Measurements from ENCODE around the gene SLC6A13.

- 0 out of 2 replicates have a peak, but pooled peaks have one; percentile 20 for TF ChIP-seq ATF3 (IDR thresholded peaks at IDR 0.05; ENCODE audit: insufficient read depth, low read depth, low read length)
- no peak for TF ChIP-seq HDAC2 (IDR thresholded peaks at IDR 0.05; ENCODE audit: borderline replicate concordance in 1 of 2, low read depth in 2 of 2, low read length in 2 of 2)
Observed at GRCh38 chr12:219891-220352, 42.7 kb downstream of the SLC6A13 start.
